ENCODE data around the gene TRRAP. TPM values are rescaled to one million over a fixed set of nuclear protein-coding genes. Genes with fewer than 3 reads are reported as not detected.

Gene TRRAP
- total and polyA plus RNA-seq, 7 experiments from 2014 or later = 3.2 to 72.3 (median 63.6) TPM

GRCh38 chr7:98944386-98944785, 66.1 kb downstream of the TRRAP start:
- Mint-ChIP-seq H3K36me3 (peaks cover 11 to 36% (median 22%) of the 10 kb centered on the region in 5 donors), H3K27ac (no peak overlapping the region), H3K9me3 (no peaks in the 10 kb centered on the region), H3K27me3 (no peaks in the 10 kb centered on the region), H3K4me3 (no peak overlapping the region), H3K4me1 (no peaks in the 10 kb centered on the region)
- no peaks in the 10 kb centered on the region for H3K9me3 ChIP-seq (ENCODE audit: control insufficient read depth in 2 of 3, low read length in 3 of 3)
- ChIA-PET POLR2A (no interaction called here), CTCF (interaction anchor here (0.7 kb wide), 1 partner anchor 16 kb away, joined by 3 read pairs; no protein-coding TSS in a partner anchor)
- no peak for ATAC-seq
- DNase-seq = no peak
- no peak overlapping the region for H3K4me3 ChIP-seq (ENCODE audit: low read length)
- no peaks in the 10 kb centered on the region for H3K4me1 ChIP-seq (ENCODE audit: control insufficient read depth in 2 of 2, insufficient read depth in 2 of 2, low read length in 2 of 2)
- no peak overlapping the region for H3K27ac ChIP-seq (ENCODE audit: low read depth, low read length)
- intact Hi-C loops (cut with micrococcal nuclease) = no loop called here
- H3K27me3 ChIP-seq (ENCODE audit: control insufficient read depth in 2 of 2, insufficient read depth in 2 of 2, low read length in 2 of 2) = no peaks in the 10 kb centered on the region
- H3K36me3 ChIP-seq (ENCODE audit: control insufficient read depth in 2 of 3, insufficient read depth in 3 of 3, low read length in 3 of 3) = peaks cover 13 to 97% (median 25%) of the 10 kb centered on the region in 3 experiments

- Mint-ChIP-seq H3K27me3 (no peaks in the 10 kb centered on the region), H3K36me3 (peaks cover 16 to 45% (median 22%) of the 10 kb centered on the region in 5 donors)
- CTCF ChIA-PET = no interaction called here
Measured at GRCh38 chr7:98945852-98946251, 67.5 kb downstream of the TRRAP start.

GRCh38 chr7:98946389-98946788, 68.1 kb downstream of the TRRAP start:
- Histone ChIP-seq H3K9me3 (ENCODE audit: control insufficient read depth in 2 of 3, low read length in 3 of 3) (no peaks in the 10 kb centered on the region), H3K27ac (ENCODE audit: low read depth, low read length) (no peak overlapping the region), H3K4me1 (ENCODE audit: control insufficient read depth in 2 of 2, insufficient read depth in 2 of 2, low read length in 2 of 2) (no peaks in the 10 kb centered on the region), H3K27me3 (ENCODE audit: control insufficient read depth in 2 of 2, insufficient read depth in 2 of 2, low read length in 2 of 2) (no peaks in the 10 kb centered on the region), H3K36me3 (ENCODE audit: control insufficient read depth in 2 of 3, insufficient read depth in 3 of 3, low read length in 3 of 3) (peaks cover 27 to 97% (median 31%) of the 10 kb centered on the region in 3 experiments), H3K4me3 (ENCODE audit: low read length) (no peak overlapping the region)
- ATAC-seq (no peak), DNase-seq (no peak)
- Mint-ChIP-seq H3K4me1 (no peaks in the 10 kb centered on the region), H3K36me3 (peaks cover 15 to 50% (median 22%) of the 10 kb centered on the region in 5 donors), H3K27ac (peak overlapping the region in 1 of 9 donors; percentile 26), H3K27me3 (no peaks in the 10 kb centered on the region), H3K4me3 (no peak overlapping the region), H3K9me3 (no peaks in the 10 kb centered on the region)
- CTCF ChIA-PET = no interaction called here
- intact Hi-C loops (cut with micrococcal nuclease) = no loop called here
- POLR2A ChIA-PET = no interaction called here

More at GRCh38 chr7:98945852-98946251, 67.5 kb downstream of the TRRAP start:
- no peaks in the 10 kb centered on the region for H3K4me1 Mint-ChIP-seq
- H3K4me3 Mint-ChIP-seq = no peak overlapping the region
- H3K9me3 Mint-ChIP-seq = no peaks in the 10 kb centered on the region
- no peaks in the 10 kb centered on the region for H3K27me3 ChIP-seq (ENCODE audit: control insufficient read depth in 2 of 2, insufficient read depth in 2 of 2, low read length in 2 of 2)
- H3K27ac Mint-ChIP-seq = peak overlapping the region in 1 of 9 donors; percentile 26
- H3K9me3 ChIP-seq (ENCODE audit: control insufficient read depth in 2 of 3, low read length in 3 of 3) = no peaks in the 10 kb centered on the region
- H3K4me3 ChIP-seq (ENCODE audit: low read length) = no peak overlapping the region
- no peak overlapping the region for H3K27ac ChIP-seq (ENCODE audit: low read depth, low read length)
- ATAC-seq (no peak), DNase-seq (no peak)
- POLR2A ChIA-PET = no interaction called here
- H3K4me1 ChIP-seq (ENCODE audit: control insufficient read depth in 2 of 2, insufficient read depth in 2 of 2, low read length in 2 of 2) = no peaks in the 10 kb centered on the region
- intact Hi-C loops (cut with micrococcal nuclease) = no loop called here
- peaks cover 27 to 97% (median 30%) of the 10 kb centered on the region in 3 experiments for H3K36me3 ChIP-seq (ENCODE audit: control insufficient read depth in 2 of 3, insufficient read depth in 3 of 3, low read length in 3 of 3)

- Histone ChIP-seq H3K9me3 (ENCODE audit: control insufficient read depth in 2 of 3, low read length in 3 of 3) (no peaks in the 10 kb centered on the region), H3K27me3 (ENCODE audit: control insufficient read depth in 2 of 2, insufficient read depth in 2 of 2, low read length in 2 of 2) (no peaks in the 10 kb centered on the region), H3K36me3 (ENCODE audit: control insufficient read depth in 2 of 3, insufficient read depth in 3 of 3, low read length in 3 of 3) (peaks cover 23 to 98% (median 35%) of the 10 kb centered on the region in 3 experiments), H3K27ac (ENCODE audit: low read depth, low read length) (no peak overlapping the region), H3K4me3 (ENCODE audit: low read length) (no peak overlapping the region), H3K4me1 (ENCODE audit: control insufficient read depth in 2 of 2, insufficient read depth in 2 of 2, low read length in 2 of 2) (no peaks in the 10 kb centered on the region)
- no peak for DNase-seq
- CTCF ChIA-PET = interaction anchor here (0.6 kb wide), 1 partner anchor 77 kb away, joined by 5 read pairs; no protein-coding TSS in a partner anchor
- H3K9me3 Mint-ChIP-seq = no peaks in the 10 kb centered on the region
- POLR2A ChIA-PET = no interaction called here
- H3K4me1 Mint-ChIP-seq = no peaks in the 10 kb centered on the region
- H3K27ac Mint-ChIP-seq = no peak overlapping the region
- H3K36me3 Mint-ChIP-seq = peaks cover 11 to 68% (median 26%) of the 10 kb centered on the region in 5 donors
- no peak overlapping the region for H3K4me3 Mint-ChIP-seq
- no peaks in the 10 kb centered on the region for H3K27me3 Mint-ChIP-seq
- intact Hi-C loops (cut with micrococcal nuclease) = no loop called here
- no peak for ATAC-seq
Measured at GRCh38 chr7:98949336-98950044, 71.2 kb downstream of the TRRAP start.

GRCh38 chr7:98955992-98956391, 77.7 kb downstream of the TRRAP start:
- ChIA-PET CTCF (no interaction called here), POLR2A (no interaction called here)
- H3K36me3 Mint-ChIP-seq = peaks cover 15 to 79% (median 44%) of the 10 kb centered on the region in 5 donors
- Histone ChIP-seq H3K36me3 (ENCODE audit: control insufficient read depth in 2 of 3, insufficient read depth in 3 of 3, low read length in 3 of 3) (peaks cover 8 to 98% (median 8%) of the 10 kb centered on the region in 3 experiments), H3K9me3 (ENCODE audit: control insufficient read depth in 2 of 3, low read length in 3 of 3) (no peaks in the 10 kb centered on the region), H3K27me3 (ENCODE audit: control insufficient read depth in 2 of 2, insufficient read depth in 2 of 2, low read length in 2 of 2) (no peaks in the 10 kb centered on the region), H3K4me3 (ENCODE audit: low read length) (no peak overlapping the region), H3K4me1 (ENCODE audit: control insufficient read depth in 2 of 2, insufficient read depth in 2 of 2, low read length in 2 of 2) (no peaks in the 10 kb centered on the region), H3K27ac (ENCODE audit: low read depth, low read length) (no peak overlapping the region)
- ATAC-seq (no peak), DNase-seq (no peak)
- H3K9me3 Mint-ChIP-seq = no peaks in the 10 kb centered on the region
- H3K27me3 Mint-ChIP-seq = no peaks in the 10 kb centered on the region
- peak overlapping the region in 1 of 9 donors; percentile 21 for H3K27ac Mint-ChIP-seq
- intact Hi-C loops (cut with micrococcal nuclease) = no loop called here
- H3K4me3 Mint-ChIP-seq = no peak overlapping the region
- H3K4me1 Mint-ChIP-seq = peaks cover 0 to 1% (median 0%) of the 10 kb centered on the region in 7 donors

- intact Hi-C loops (cut with micrococcal nuclease) = no loop called here
- H3K27me3 ChIP-seq (ENCODE audit: control insufficient read depth in 2 of 2, insufficient read depth in 2 of 2, low read length in 2 of 2) = no peaks in the 10 kb centered on the region
- H3K36me3 ChIP-seq (ENCODE audit: control insufficient read depth in 2 of 3, insufficient read depth in 3 of 3, low read length in 3 of 3) = peaks cover 8 to 98% (median 9%) of the 10 kb centered on the region in 3 experiments
- Mint-ChIP-seq H3K4me3 (no peak overlapping the region), H3K4me1 (peaks cover 0 to 1% (median 0%) of the 10 kb centered on the region in 7 donors), H3K27me3 (no peaks in the 10 kb centered on the region), H3K27ac (no peak overlapping the region), H3K36me3 (peaks cover 15 to 79% (median 42%) of the 10 kb centered on the region in 5 donors), H3K9me3 (no peaks in the 10 kb centered on the region)
- DNase-seq = no peak
- ChIA-PET CTCF (no interaction called here), POLR2A (no interaction called here)
- no peaks in the 10 kb centered on the region for H3K4me1 ChIP-seq (ENCODE audit: control insufficient read depth in 2 of 2, insufficient read depth in 2 of 2, low read length in 2 of 2)
- no peak for ATAC-seq
- no peaks in the 10 kb centered on the region for H3K9me3 ChIP-seq (ENCODE audit: control insufficient read depth in 2 of 3, low read length in 3 of 3)
- H3K4me3 ChIP-seq (ENCODE audit: low read length) = no peak overlapping the region
- H3K27ac ChIP-seq (ENCODE audit: low read depth, low read length) = no peak overlapping the region
Measured at GRCh38 chr7:98956469-98956868, 78.1 kb downstream of the TRRAP start.

- Histone ChIP-seq H3K9me3 (ENCODE audit: control insufficient read depth in 2 of 3, low read length in 3 of 3) (no peaks in the 10 kb centered on the region), H3K4me1 (ENCODE audit: control insufficient read depth in 2 of 2, insufficient read depth in 2 of 2, low read length in 2 of 2) (no peaks in the 10 kb centered on the region), H3K4me3 (ENCODE audit: low read length) (no peak overlapping the region), H3K27me3 (ENCODE audit: control insufficient read depth in 2 of 2, insufficient read depth in 2 of 2, low read length in 2 of 2) (no peaks in the 10 kb centered on the region), H3K36me3 (ENCODE audit: control insufficient read depth in 2 of 3, insufficient read depth in 3 of 3, low read length in 3 of 3) (peaks cover 4 to 98% (median 6%) of the 10 kb centered on the region in 3 experiments), H3K27ac (ENCODE audit: low read depth, low read length) (no peak overlapping the region)
- intact Hi-C loops (cut with micrococcal nuclease) = no loop called here
- Mint-ChIP-seq H3K4me1 (peaks cover 0 to 1% (median 0%) of the 10 kb centered on the region in 7 donors), H3K27ac (peak overlapping the region in 2 of 9 donors; percentile 25 to 28), H3K9me3 (no peaks in the 10 kb centered on the region), H3K36me3 (peaks cover 15 to 76% (median 39%) of the 10 kb centered on the region in 5 donors), H3K27me3 (no peaks in the 10 kb centered on the region), H3K4me3 (no peak overlapping the region)
- DNase-seq (no peak), ATAC-seq (no peak)
- POLR2A ChIA-PET = no interaction called here
- CTCF ChIA-PET = no interaction called here
Measured at GRCh38 chr7:98956937-98957336, 78.6 kb downstream of the TRRAP start.

All from naive thymus-derived CD4-positive, alpha-beta T cell (primary cell).